Astrocyte of the cerebellum (primary cell): Measurements from ENCODE around the gene NPRL2.
"Not testable (repeated sequence)": the region's sequence is repeated elsewhere in the genome, so short reads cannot be mapped to it uniquely, and the experiment has no call there.

Experiments used
- DNase-seq: peaks from one replicate; pipeline ENCODE4 v3.0.0-alpha.2; 2011; ENCODE audit warnings: low read depth
- H3K4me3 ChIP-seq: 2 replicates; pipeline ENCODE4 v1.5.1; 2011; ENCODE audit warnings: mild to moderate bottlenecking, low read depth, low read length, moderate library complexity
- in situ Hi-C: cut with HindIII; loops from 2 replicates; pipeline ENCODE4 v1.10.0; 2017; ENCODE audit warnings: low sequenced_read_pairs
- TF ChIP-seq, protein P1 (sequence below): IDR thresholded peaks from 2 replicates; pipeline ENCODE4 v1.5.1; 2012; ENCODE audit warnings: low read length, low read depth, moderate library complexity, mild to moderate bottlenecking; ENCODE audit errors: missing control alignments

Gene NPRL2

DNA sequence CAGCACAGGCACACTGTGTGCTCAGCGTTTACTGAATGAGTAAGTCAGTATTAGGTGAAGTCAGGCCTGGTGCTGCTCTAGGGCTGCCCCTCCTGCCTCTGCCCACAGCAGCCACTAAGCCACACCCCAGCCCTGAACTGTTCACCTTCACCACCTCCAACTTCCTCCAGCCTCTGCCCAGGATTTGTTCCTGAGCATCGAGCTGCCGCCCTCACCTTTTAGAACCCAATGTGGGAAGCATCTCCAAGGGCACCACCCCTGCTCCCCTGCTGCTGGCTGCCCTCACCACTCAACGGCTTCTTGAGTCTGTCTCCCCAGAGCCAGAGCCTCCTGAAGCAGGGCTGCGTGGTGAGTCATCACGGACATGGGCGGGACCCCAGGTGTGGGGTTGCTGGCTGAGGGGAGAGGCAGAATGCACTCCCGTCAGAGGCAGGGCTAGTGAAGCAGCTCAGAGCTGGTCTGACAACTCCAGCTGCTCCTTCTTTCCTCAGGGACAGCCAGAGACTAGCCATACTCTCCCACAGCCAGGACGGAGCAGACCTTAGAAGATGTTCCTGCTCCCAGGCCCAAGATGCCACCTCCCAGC lies 33.8 kb downstream of the NPRL2 start:
- TF ChIP-seq, protein P1, sequence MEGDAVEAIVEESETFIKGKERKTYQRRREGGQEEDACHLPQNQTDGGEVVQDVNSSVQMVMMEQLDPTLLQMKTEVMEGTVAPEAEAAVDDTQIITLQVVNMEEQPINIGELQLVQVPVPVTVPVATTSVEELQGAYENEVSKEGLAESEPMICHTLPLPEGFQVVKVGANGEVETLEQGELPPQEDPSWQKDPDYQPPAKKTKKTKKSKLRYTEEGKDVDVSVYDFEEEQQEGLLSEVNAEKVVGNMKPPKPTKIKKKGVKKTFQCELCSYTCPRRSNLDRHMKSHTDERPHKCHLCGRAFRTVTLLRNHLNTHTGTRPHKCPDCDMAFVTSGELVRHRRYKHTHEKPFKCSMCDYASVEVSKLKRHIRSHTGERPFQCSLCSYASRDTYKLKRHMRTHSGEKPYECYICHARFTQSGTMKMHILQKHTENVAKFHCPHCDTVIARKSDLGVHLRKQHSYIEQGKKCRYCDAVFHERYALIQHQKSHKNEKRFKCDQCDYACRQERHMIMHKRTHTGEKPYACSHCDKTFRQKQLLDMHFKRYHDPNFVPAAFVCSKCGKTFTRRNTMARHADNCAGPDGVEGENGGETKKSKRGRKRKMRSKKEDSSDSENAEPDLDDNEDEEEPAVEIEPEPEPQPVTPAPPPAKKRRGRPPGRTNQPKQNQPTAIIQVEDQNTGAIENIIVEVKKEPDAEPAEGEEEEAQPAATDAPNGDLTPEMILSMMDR = no peak
- DNase-seq = no peak
- no peak overlapping the region for H3K4me3 ChIP-seq
- in situ Hi-C loops = no loop called here

DNA sequence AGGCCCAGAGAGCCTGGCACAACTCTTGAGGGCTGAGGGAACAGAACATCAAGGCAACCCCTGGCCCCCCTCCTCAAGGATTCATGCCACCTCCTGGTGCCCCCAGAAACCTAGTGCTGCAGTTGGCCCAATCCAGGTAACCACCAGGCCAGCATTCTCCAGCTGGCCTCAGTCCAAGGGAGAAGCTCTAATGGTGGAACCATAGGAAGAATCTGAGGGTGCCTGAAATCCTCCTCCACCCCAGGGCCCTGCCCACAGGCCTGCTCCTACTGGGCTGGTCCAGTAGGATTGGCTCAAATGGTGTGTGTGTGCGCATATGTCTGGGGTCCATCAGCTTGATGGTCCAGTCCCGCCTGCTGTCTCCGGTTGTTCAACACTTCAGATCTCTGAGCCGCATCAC lies 35.8 kb downstream of the NPRL2 start:
- TF ChIP-seq, protein P1 = no peak
- DNase-seq = no peak
- in situ Hi-C loops = no loop called here

GRCh38 chr3:50314342-50314741 lies 36.2 kb downstream of the NPRL2 start:
- in situ Hi-C loops = no loop called here
- H3K4me3 ChIP-seq = no peak overlapping the region
- no peak for DNase-seq
- TF ChIP-seq, protein P1 = no peak

More for the DNA sequence above, 35.8 kb downstream of the NPRL2 start:
- H3K4me3 ChIP-seq = no peak overlapping the region

GRCh38 chr3:50312041-50312440 lies 38.5 kb downstream of the NPRL2 start:
- H3K4me3 ChIP-seq, in situ Hi-C loops, DNase-seq: not testable (repeated sequence)

DNA sequence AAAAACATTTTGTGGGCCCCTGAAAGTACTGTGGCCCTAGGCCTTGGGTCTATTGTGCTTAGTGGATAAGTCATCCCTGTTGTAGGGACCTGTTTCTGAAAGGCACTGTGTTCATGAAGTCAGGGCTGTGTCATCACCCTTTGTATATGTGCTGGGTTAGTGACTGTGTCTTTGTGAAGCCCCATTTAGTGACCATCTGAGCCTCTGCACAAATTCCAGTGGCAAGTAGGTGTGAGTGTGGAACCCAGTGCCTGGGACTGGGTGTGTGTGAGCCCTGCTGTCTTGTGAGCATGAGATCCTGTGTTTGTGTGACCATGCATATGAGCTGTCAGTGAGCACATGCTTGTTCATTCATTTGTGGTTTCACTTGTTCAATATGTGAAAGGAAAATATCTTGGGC lies 46.0 kb downstream of the NPRL2 start:
- in situ Hi-C loops = no loop called here
- no peak overlapping the region for H3K4me3 ChIP-seq
- TF ChIP-seq, protein P1 = no peak
- no peak for DNase-seq

DNA sequence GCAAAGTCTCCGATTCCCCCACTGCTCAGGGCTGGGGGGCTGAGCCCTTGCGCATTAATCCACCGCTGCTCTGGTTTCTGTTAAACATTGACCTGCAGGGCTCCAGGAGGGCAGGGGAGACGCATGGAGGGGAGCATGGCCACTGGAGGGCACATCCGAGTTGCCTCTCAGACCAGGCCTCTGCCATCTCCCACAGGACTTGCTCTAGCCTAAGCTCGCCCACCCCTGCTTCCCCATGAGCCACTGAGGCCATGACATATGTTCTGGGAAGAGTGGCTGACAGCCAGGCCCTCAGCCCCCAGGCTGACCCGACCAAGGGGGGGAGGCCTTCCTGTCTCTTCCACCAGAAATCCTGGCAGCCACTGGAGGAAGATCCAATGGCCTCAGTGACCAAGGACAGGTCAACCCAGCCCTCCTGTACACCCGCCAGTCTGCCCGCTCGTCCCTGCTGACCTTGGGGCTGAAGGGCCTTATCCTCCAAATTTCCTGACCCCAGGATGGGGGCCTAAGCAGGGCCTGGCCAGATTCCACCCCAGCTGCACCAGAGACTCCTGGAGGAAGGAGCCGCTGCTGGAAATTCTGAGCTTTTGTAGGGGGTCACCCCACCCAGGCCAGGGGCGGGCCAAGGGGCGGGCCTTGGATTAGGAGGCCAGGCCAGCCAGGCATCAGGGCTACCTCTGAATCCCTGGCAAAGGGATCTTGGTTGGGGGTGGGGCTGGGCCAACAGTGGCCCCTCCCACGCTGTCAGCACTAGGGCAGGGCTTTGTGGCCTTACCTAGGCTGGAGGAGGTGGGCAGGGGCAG lies 47.4 kb downstream of the NPRL2 start, which contains the start of gene HYAL1:
TSS of gene HYAL1 (minus strand) at position 562 of the 803 bp plus-strand sequence. CDS start 618 bp downstream, outside the sequence.
- in situ Hi-C loops = no loop called here
- H3K4me3 ChIP-seq = no peak within 1 kb of the TSS
- TF ChIP-seq, protein P1 = peak; percentile 9
- DNase-seq = no peak
